HEK293 (cell line): ENCODE results near the gene SLC43A3.

ENCODE experiments used
- GLI2 ChIP-seq: fragments of 450-650 bp; formaldehyde crosslinking; IDR thresholded peaks from 2 replicates; pipeline ENCODE4; 2017; ENCODE audit warnings: missing biosample characterization, missing genetic modification characterization, low read depth, borderline replicate concordance
- GLIS1 ChIP-seq: fragments of 450-650 bp; formaldehyde crosslinking; IDR thresholded peaks from 2 replicates; pipeline ENCODE4 v1.5.1; 2016; ENCODE audit warnings: missing biosample characterization, missing genetic modification characterization
- RBAK ChIP-seq: fragments of 450-650 bp; formaldehyde crosslinking; IDR thresholded peaks from 2 replicates; pipeline ENCODE4 v1.5.1; 2016; ENCODE audit warnings: missing biosample characterization, missing genetic modification characterization
- REST ChIP-seq: fragments of 450-650 bp; formaldehyde crosslinking; IDR thresholded peaks from 2 replicates; pipeline ENCODE4 v1.5.1; 2016; ENCODE audit warnings: missing biosample characterization, missing genetic modification characterization
- SCRT2 ChIP-seq: fragments of 450-650 bp; formaldehyde crosslinking; IDR thresholded peaks from 2 replicates; pipeline ENCODE4 v1.5.1; 2016; ENCODE audit warnings: missing biosample characterization, missing genetic modification characterization
- ZIC2 ChIP-seq: fragments of 450-650 bp; formaldehyde crosslinking; IDR thresholded peaks from 2 replicates; pipeline ENCODE4 v1.5.1; 2016; ENCODE audit warnings: missing biosample characterization, missing genetic modification characterization
- ZNF132 ChIP-seq: fragments of 450-650 bp; formaldehyde crosslinking; IDR thresholded peaks from 2 replicates; pipeline ENCODE4 v1.5.1; 2017; ENCODE audit warnings: missing biosample characterization, missing genetic modification characterization, borderline replicate concordance
- ZNF146 ChIP-seq: fragments of 450-650 bp; formaldehyde crosslinking; IDR thresholded peaks from 2 replicates; pipeline ENCODE4 v1.5.1; 2016; ENCODE audit warnings: missing biosample characterization, missing genetic modification characterization
- ZNF23 ChIP-seq: fragments of 450-650 bp; formaldehyde crosslinking; IDR thresholded peaks from 2 replicates; pipeline ENCODE4 v1.5.1; 2016; ENCODE audit warnings: missing biosample characterization, missing genetic modification characterization, borderline replicate concordance
- ZNF335 ChIP-seq: fragments of 450-650 bp; formaldehyde crosslinking; conservative IDR thresholded peaks from 2 replicates; pipeline ENCODE4 v1.5.1; 2016; ENCODE audit warnings: missing biosample characterization, missing genetic modification characterization
- ZNF366 ChIP-seq: fragments of 450-650 bp; formaldehyde crosslinking; conservative IDR thresholded peaks from 2 replicates; pipeline ENCODE4 v1.5.1; 2016; ENCODE audit warnings: missing biosample characterization, missing genetic modification characterization
- ZNF398 ChIP-seq: fragments of 450-650 bp; formaldehyde crosslinking; IDR thresholded peaks from 2 replicates; pipeline ENCODE4 v1.5.1; 2017; ENCODE audit warnings: missing biosample characterization, missing genetic modification characterization
- ZNF416 ChIP-seq: fragments of 450-650 bp; formaldehyde crosslinking; IDR thresholded peaks from 2 replicates; pipeline ENCODE4 v1.5.1; 2016; ENCODE audit warnings: missing biosample characterization, missing genetic modification characterization
- ZNF433 ChIP-seq: fragments of 450-650 bp; formaldehyde crosslinking; IDR thresholded peaks from 2 replicates; pipeline ENCODE4 v1.5.1; 2016; ENCODE audit warnings: missing biosample characterization, missing genetic modification characterization, low read depth
- ZXDB ChIP-seq: fragments of 450-650 bp; formaldehyde crosslinking; IDR thresholded peaks from 2 replicates; pipeline ENCODE4 v1.5.1; 2016; ENCODE audit warnings: missing biosample characterization, missing genetic modification characterization
- TF ChIP-seq, protein P1 (sequence below): fragments of 450-650 bp; formaldehyde crosslinking; conservative IDR thresholded peaks from 2 replicates; pipeline ENCODE4 v1.5.1; 2016; ENCODE audit warnings: low read depth, missing biosample characterization, missing genetic modification characterization
- TF ChIP-seq, protein P2 (sequence below): fragments of 450-650 bp; formaldehyde crosslinking; IDR thresholded peaks from 2 replicates; pipeline ENCODE4 v1.5.1; 2016; ENCODE audit warnings: missing biosample characterization, missing genetic modification characterization
- TF ChIP-seq, protein P3 (sequence below): fragments of 450-650 bp; formaldehyde crosslinking; IDR thresholded peaks from 2 replicates; pipeline ENCODE4 v1.5.1; 2016; ENCODE audit warnings: missing biosample characterization, missing genetic modification characterization
- TF ChIP-seq, protein P4 (sequence below): fragments of 450-650 bp; formaldehyde crosslinking; IDR thresholded peaks from 2 replicates; pipeline ENCODE4 v1.5.1; 2016; ENCODE audit warnings: missing biosample characterization, missing genetic modification characterization

Gene SLC43A3

GRCh38 chr11:57460758-57461749 lies 34.1 kb upstream of the SLC43A3 start (continued):
- TF ChIP-seq, protein P1, sequence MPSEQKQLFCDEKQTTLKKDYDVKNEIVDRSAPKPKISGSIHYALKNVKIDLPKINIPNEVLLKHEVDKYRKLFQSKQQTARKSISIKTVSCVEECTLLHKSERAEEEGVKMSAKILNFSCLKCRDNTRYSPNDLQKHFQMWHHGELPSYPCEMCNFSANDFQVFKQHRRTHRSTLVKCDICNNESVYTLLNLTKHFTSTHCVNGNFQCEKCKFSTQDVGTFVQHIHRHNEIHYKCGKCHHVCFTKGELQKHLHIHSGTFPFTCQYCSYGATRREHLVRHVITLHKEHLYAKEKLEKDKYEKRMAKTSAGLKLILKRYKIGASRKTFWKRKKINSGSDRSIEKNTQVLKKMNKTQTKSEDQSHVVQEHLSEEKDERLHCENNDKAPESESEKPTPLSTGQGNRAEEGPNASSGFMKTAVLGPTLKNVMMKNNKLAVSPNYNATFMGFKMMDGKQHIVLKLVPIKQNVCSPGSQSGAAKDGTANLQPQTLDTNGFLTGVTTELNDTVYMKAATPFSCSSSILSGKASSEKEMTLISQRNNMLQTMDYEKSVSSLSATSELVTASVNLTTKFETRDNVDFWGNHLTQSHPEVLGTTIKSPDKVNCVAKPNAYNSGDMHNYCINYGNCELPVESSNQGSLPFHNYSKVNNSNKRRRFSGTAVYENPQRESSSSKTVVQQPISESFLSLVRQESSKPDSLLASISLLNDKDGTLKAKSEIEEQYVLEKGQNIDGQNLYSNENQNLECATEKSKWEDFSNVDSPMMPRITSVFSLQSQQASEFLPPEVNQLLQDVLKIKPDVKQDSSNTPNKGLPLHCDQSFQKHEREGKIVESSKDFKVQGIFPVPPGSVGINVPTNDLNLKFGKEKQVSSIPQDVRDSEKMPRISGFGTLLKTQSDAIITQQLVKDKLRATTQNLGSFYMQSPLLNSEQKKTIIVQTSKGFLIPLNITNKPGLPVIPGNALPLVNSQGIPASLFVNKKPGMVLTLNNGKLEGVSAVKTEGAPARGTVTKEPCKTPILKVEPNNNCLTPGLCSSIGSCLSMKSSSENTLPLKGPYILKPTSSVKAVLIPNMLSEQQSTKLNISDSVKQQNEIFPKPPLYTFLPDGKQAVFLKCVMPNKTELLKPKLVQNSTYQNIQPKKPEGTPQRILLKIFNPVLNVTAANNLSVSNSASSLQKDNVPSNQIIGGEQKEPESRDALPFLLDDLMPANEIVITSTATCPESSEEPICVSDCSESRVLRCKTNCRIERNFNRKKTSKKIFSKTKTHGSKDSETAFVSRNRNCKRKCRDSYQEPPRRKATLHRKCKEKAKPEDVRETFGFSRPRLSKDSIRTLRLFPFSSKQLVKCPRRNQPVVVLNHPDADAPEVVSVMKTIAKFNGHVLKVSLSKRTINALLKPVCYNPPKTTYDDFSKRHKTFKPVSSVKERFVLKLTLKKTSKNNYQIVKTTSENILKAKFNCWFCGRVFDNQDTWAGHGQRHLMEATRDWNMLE (tag by site-specific recombination), result no peak
- TF ChIP-seq, protein P2, sequence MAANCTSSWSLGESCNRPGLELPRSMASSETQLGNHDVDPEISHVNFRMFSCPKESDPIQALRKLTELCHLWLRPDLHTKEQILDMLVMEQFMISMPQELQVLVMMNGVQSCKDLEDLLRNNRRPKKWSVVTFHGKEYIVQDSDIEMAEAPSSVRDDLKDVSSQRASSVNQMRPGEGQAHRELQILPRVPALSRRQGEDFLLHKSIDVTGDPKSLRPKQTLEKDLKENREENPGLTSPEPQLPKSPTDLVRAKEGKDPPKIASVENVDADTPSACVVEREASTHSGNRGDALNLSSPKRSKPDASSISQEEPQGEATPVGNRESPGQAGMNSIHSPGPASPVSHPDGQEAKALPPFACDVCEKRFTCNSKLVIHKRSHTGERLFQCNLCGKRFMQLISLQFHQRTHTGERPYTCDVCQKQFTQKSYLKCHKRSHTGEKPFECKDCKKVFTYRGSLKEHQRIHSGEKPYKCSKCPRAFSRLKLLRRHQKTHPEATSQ, result no peak
- TF ChIP-seq, protein P3, sequence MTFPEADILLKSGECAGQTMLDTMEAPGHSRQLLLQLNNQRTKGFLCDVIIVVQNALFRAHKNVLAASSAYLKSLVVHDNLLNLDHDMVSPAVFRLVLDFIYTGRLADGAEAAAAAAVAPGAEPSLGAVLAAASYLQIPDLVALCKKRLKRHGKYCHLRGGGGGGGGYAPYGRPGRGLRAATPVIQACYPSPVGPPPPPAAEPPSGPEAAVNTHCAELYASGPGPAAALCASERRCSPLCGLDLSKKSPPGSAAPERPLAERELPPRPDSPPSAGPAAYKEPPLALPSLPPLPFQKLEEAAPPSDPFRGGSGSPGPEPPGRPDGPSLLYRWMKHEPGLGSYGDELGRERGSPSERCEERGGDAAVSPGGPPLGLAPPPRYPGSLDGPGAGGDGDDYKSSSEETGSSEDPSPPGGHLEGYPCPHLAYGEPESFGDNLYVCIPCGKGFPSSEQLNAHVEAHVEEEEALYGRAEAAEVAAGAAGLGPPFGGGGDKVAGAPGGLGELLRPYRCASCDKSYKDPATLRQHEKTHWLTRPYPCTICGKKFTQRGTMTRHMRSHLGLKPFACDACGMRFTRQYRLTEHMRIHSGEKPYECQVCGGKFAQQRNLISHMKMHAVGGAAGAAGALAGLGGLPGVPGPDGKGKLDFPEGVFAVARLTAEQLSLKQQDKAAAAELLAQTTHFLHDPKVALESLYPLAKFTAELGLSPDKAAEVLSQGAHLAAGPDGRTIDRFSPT (tag by site-specific recombination), result 0 out of 2 replicates have a peak, but pooled peaks have one; percentile 36
- TF ChIP-seq, protein P4, sequence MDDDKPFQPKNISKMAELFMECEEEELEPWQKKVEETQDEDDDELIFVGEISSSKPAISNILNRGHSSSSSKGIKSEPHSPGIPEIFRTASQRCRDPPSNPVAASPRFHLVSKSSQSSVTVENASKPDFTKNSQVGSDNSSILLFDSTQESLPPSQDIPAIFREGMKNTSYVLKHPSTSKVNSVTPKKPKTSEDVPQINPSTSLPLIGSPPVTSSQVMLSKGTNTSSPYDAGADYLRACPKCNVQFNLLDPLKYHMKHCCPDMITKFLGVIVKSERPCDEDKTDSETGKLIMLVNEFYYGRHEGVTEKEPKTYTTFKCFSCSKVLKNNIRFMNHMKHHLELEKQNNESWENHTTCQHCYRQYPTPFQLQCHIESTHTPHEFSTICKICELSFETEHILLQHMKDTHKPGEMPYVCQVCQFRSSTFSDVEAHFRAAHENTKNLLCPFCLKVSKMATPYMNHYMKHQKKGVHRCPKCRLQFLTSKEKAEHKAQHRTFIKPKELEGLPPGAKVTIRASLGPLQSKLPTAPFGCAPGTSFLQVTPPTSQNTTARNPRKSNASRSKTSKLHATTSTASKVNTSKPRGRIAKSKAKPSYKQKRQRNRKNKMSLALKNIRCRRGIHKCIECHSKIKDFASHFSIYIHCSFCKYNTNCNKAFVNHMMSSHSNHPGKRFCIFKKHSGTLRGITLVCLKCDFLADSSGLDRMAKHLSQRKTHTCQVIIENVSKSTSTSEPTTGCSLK, result no peak
- peak; percentile 96 for TF ChIP-seq GLIS1
- TF ChIP-seq ZIC2 (tag by site-specific recombination), result peak; percentile 78
- TF ChIP-seq ZNF366 (tag by site-specific recombination), result peak; percentile 82
- TF ChIP-seq ZNF146 (tag by site-specific recombination), result no peak
- no peak for TF ChIP-seq SCRT2 (tag by site-specific recombination)
- TF ChIP-seq REST (tag by site-specific recombination), result no peak
- no peak for TF ChIP-seq ZNF23 (tag by site-specific recombination)
- no peak for TF ChIP-seq RBAK (tag by site-specific recombination)
- TF ChIP-seq ZXDB (tag by site-specific recombination), result no peak
- TF ChIP-seq ZNF132 (tag by site-specific recombination), result no peak
- TF ChIP-seq ZNF433, result no peak
- no peak for TF ChIP-seq GLI2
- TF ChIP-seq ZNF335 (tag by site-specific recombination), result no peak
- TF ChIP-seq ZNF398 (tag by site-specific recombination), result peak; percentile 25
- no peak for TF ChIP-seq ZNF416
